RWPE2 (cell line): Measurements from ENCODE around the gene EPX.

Source experiments
- ATAC-seq: fragments of 200-7000 bp; cut with Tn5 transposase; 3 replicates; pipeline ENCODE4 v1.9.1; 2021; ENCODE audit warnings: low read depth
- DNase-seq: peaks from one replicate; pipeline ENCODE4 v3.0.0-alpha.2; 2020; ENCODE audit warnings: low spot score
- H3K27ac ChIP-seq: fragments of 450-650 bp; 2 replicates; pipeline ENCODE4 v1.5.1; 2017; ENCODE audit warnings: mild to moderate bottlenecking; ENCODE audit not compliant: poor library complexity, severe bottlenecking
- H3K27me3 ChIP-seq: fragments of 250-450 bp; sonication (Bioruptor Pico); 2 replicates; pipeline ENCODE4 v1.5.1; 2021; ENCODE audit warnings: mild to moderate bottlenecking, moderate library complexity; ENCODE audit not compliant: insufficient read depth, poor library complexity, severe bottlenecking
- H3K36me3 ChIP-seq: fragments of 250-450 bp; sonication (Bioruptor Pico); 2 replicates; pipeline ENCODE4 v1.5.1; 2020; ENCODE audit warnings: low read depth, mild to moderate bottlenecking, moderate library complexity
- H3K4me1 ChIP-seq: fragments of 250-450 bp; sonication (Bioruptor Pico); 2 replicates; pipeline ENCODE4 v1.5.1; 2021; ENCODE audit warnings: mild to moderate bottlenecking, moderate library complexity; ENCODE audit not compliant: insufficient read depth, poor library complexity, severe bottlenecking
- H3K4me3 ChIP-seq: fragments of 250-450 bp; sonication (Bioruptor Pico); 2 replicates; pipeline ENCODE4 v1.5.1; 2021; ENCODE audit warnings: mild to moderate bottlenecking, moderate library complexity; ENCODE audit not compliant: severe bottlenecking
- H3K9me3 ChIP-seq: fragments of 250-450 bp; sonication (Bioruptor Pico); 2 replicates; pipeline ENCODE4 v1.5.1; 2021; ENCODE audit warnings: mild to moderate bottlenecking, moderate library complexity; ENCODE audit not compliant: severe bottlenecking
- TF ChIP-seq, protein P1 (sequence below): fragments of 450-650 bp; IDR thresholded peaks from one replicate; pipeline ENCODE4 v1.5.1; 2017; ENCODE audit warnings: mild to moderate bottlenecking, moderate library complexity; ENCODE audit not compliant: poor library complexity, severe bottlenecking

Gene EPX

DNA sequence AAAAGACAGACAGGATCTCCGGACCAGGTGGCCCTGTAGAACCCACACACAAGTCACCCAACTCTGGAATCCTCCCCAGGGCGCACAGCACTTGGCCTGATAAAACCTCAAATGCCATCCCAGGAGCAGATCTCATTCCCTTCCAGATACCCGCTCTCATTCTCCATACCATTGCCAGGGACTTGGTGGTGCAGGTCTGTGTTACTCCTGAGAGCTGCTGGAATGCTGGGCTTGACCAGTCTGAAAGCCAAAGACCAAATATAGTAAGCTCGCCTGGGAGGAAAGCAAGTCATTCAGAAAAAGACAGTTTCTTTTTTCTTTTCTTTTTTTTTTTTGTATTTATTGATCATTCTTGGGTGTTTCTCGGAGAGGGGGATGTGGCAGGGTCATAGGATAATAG is 15.8 kb downstream of the EPX start:
- H3K36me3 ChIP-seq: peaks cover 47% of the 10 kb centered on the region
- H3K4me3 ChIP-seq: no peak overlapping the region
- H3K27ac ChIP-seq: no peak overlapping the region
- DNase-seq: no peak
- TF ChIP-seq, protein P1, sequence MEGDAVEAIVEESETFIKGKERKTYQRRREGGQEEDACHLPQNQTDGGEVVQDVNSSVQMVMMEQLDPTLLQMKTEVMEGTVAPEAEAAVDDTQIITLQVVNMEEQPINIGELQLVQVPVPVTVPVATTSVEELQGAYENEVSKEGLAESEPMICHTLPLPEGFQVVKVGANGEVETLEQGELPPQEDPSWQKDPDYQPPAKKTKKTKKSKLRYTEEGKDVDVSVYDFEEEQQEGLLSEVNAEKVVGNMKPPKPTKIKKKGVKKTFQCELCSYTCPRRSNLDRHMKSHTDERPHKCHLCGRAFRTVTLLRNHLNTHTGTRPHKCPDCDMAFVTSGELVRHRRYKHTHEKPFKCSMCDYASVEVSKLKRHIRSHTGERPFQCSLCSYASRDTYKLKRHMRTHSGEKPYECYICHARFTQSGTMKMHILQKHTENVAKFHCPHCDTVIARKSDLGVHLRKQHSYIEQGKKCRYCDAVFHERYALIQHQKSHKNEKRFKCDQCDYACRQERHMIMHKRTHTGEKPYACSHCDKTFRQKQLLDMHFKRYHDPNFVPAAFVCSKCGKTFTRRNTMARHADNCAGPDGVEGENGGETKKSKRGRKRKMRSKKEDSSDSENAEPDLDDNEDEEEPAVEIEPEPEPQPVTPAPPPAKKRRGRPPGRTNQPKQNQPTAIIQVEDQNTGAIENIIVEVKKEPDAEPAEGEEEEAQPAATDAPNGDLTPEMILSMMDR: no peak
- H3K27me3 ChIP-seq: no peaks in the 10 kb centered on the region
- no peaks in the 10 kb centered on the region for H3K4me1 ChIP-seq
- H3K9me3 ChIP-seq: no peaks in the 10 kb centered on the region
- ATAC-seq: no peak

DNA sequence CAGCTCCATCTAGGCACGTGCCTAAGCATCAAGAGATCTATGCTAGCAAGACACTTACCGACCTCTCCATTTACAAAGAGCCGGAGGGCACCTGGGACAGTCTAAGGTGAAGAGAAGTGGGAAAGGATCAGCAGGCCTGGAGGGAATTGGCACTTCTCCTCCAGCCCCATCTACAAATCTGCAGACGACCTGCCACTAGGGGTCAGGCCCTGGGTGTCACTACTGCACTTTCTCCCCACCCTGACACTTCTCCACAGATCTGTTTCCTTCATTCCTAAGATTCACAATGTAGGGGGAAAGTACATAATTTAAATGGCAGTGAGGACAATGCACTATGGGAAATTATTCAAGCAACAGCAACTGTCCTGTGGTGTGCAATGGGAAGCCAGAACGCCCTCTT is 18.4 kb downstream of the EPX start:
- no peak overlapping the region for H3K27ac ChIP-seq
- H3K9me3 ChIP-seq: no peaks in the 10 kb centered on the region
- no peaks in the 10 kb centered on the region for H3K27me3 ChIP-seq
- DNase-seq (no peak), ATAC-seq (no peak)
- peaks cover 58% of the 10 kb centered on the region for H3K36me3 ChIP-seq
- TF ChIP-seq, protein P1: no peak
- no peak overlapping the region for H3K4me3 ChIP-seq
- H3K4me1 ChIP-seq: no peaks in the 10 kb centered on the region

GRCh38 chr17:58215685-58216084 is 23.2 kb downstream of the EPX start:
- no peaks in the 10 kb centered on the region for H3K9me3 ChIP-seq
- H3K36me3 ChIP-seq: peaks cover 57% of the 10 kb centered on the region
- no peak for DNase-seq
- H3K27ac ChIP-seq: no peak overlapping the region
- peaks cover 4% of the 10 kb centered on the region for H3K4me1 ChIP-seq
- H3K27me3 ChIP-seq: no peaks in the 10 kb centered on the region
- no peak overlapping the region for H3K4me3 ChIP-seq
- TF ChIP-seq, protein P1: no peak
- no peak for ATAC-seq

GRCh38 chr17:58217766-58218165 is 25.2 kb downstream of the EPX start:
- Histone ChIP-seq H3K9me3 (no peaks in the 10 kb centered on the region), H3K36me3 (peaks cover 37% of the 10 kb centered on the region), H3K4me1 (peaks cover 4% of the 10 kb centered on the region), H3K4me3 (no peak overlapping the region), H3K27me3 (no peaks in the 10 kb centered on the region), H3K27ac (no peak overlapping the region)
- TF ChIP-seq, protein P1: no peak
- no peak for DNase-seq
- ATAC-seq: no peak

DNA sequence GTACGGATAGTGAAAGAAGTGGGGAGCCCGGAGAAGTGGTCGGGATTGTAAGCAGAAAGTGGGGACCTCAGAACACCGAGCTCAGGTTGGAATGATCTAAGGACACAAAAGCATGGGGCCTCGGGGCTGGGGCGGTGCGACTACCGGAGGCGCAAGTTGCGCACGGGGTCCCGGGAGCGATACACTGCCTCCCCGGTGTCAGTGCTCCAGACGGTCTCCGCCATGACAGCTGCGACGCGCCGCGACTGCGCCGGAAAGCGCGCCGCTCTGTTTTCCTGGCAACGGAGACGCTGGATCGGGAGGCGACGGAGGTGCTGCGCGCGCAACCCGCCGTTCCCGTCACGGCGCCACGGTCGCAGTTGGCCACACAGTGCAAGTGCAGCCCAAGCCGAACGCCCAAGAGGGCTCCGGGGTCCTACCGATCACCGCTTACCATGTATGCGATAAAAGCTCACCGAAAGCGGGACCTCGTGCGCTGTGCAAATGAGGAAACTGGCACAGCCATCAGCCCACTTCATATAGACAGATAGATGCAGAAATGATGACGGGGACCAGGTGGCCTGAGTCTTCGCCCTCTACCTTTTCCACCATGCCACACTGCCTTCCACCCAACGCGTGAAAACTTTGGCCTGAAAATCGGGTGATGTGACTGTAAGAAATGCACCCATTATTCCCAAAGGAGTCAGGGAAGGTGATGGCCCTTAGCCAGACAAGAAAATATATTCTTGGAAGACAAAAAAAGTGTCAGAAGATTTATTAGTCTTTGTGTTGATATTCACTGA is 26.7 kb downstream of the EPX start, which contains the start of gene MKS1:
Gene MKS1 (minus strand): TSS at position 249 of the 782 bp plus-strand sequence. CDS start 25 bp downstream, at position 224.
- Histone ChIP-seq H3K27ac (no peak within 1 kb of the TSS), H3K4me1 (peaks cover 13% of the 10 kb centered on the region), H3K9me3 (no peaks in the 10 kb centered on the region), H3K4me3 (peak within 1 kb of the TSS; percentile 55), H3K27me3 (no peaks in the 10 kb centered on the region), H3K36me3 (peaks cover 27% of the 10 kb centered on the region)
- ATAC-seq (peak; percentile 98), DNase-seq (peak; percentile 91)
- TF ChIP-seq, protein P1: peak; percentile 61
